Gastroesophageal sphincter (tissue), 4 donors: ENCODE measurements around the gene SPAG17. TPM values are rescaled to one million over a fixed set of nuclear protein-coding genes. Genes with fewer than 3 reads are reported as not detected.

Experiments
- ATAC-seq: fragments of 150-250 bp; one replicate; pipeline ENCODE4 v1.9.1; 2016; ENCODE audit warnings: mild to moderate bottlenecking, moderate library complexity
- H3K27ac ChIP-seq, 4 donors: fragments of 200-600 bp; sonication (generic) in 3 of 4; 1 replicate in 3 of 4; 2 replicates in 1 of 4; pipeline ENCODE4 v1.5.1; 2016 to 2019
- H3K27me3 ChIP-seq: fragments of 200-600 bp; sonication (generic); one replicate; pipeline ENCODE4 v1.5.1; 2019
- H3K36me3 ChIP-seq, 2 donors: fragments of 200-600 bp; sonication (generic); one replicate each; pipeline ENCODE4 v1.5.1; 2019; ENCODE audit warnings: control low read depth in 1 of 2
- H3K4me1 ChIP-seq, 3 donors: fragments of 200-600 bp; sonication (generic); 1 replicate in 2 of 3; 2 replicates in 1 of 3; pipeline ENCODE4 v1.5.1; 2016 to 2019; ENCODE audit warnings: control low read depth in 2 of 3
- H3K4me3 ChIP-seq, 2 donors: fragments of 200-600 bp; sonication (generic); one replicate each; pipeline ENCODE4 v1.5.1; 2019; ENCODE audit warnings: mild to moderate bottlenecking in 1 of 2, moderate library complexity in 1 of 2
- H3K9me3 ChIP-seq, 3 donors: fragments of 200-600 bp; sonication (generic); one replicate each; pipeline ENCODE4 v1.5.1; 2017 to 2019; ENCODE audit warnings: control low read depth in 2 of 3
- CTCF ChIP-seq, 4 experiments: fragments of 200-600 bp in 2 of 4; fragments of 450-650 bp in 2 of 4; sonication (generic) in 1 of 4; IDR thresholded peaks; one replicate each; pipeline ENCODE4 v1.5.1; 2017 to 2019; ENCODE audit warnings: antibody characterized with exemption in 4 of 4, mild to moderate bottlenecking in 2 of 4, moderate library complexity in 2 of 4
- EP300 ChIP-seq: sonication (generic); formaldehyde crosslinking; IDR thresholded peaks from one replicate; pipeline ENCODE4 v1.6.1; 2017; ENCODE audit warnings: antibody characterized with exemption, mild to moderate bottlenecking
- POLR2A ChIP-seq, 2 donors: fragments of 450-650 bp; IDR thresholded peaks; one replicate each; pipeline ENCODE4 v1.6.1; 2017; ENCODE audit warnings: antibody characterized with exemption in 2 of 2, mild to moderate bottlenecking in 2 of 2, moderate library complexity in 1 of 2
- POLR2AphosphoS5 ChIP-seq: sonication (generic); formaldehyde crosslinking; IDR thresholded peaks from one replicate; pipeline ENCODE4 v1.6.1; 2017; ENCODE audit warnings: antibody characterized with exemption
- WGBS, 2 donors: methylation state at CpG; one replicate each; pipeline ENCODE4 v1.1.5; 2018; ENCODE audit warnings: low coverage in 1 of 2; 5-methylcytosine and 5-hydroxymethylcytosine counted together
- total RNA-seq, 4 donors: library from RNA; depleted of rRNA; stranded (reverse); fragments of >200 nt; gene quantifications; one replicate each; pipeline ENCODE4 v1.1.0, GENCODE V29; 2016

SPAG17 gene
- total RNA-seq, 4 donors from 2014 or later, result 0.13 to 2.2 (median 0.42) TPM

GRCh38 chr1:117933769-117934168 is 251.3 kb downstream of the SPAG17 start:
- Histone ChIP-seq H3K27ac (no peak overlapping the region), H3K27me3 (no peaks in the 10 kb centered on the region), H3K4me1 (peaks cover 4 to 24% (median 8%) of the 10 kb centered on the region in 3 donors), H3K4me3 (no peak overlapping the region), H3K9me3 (no peaks in the 10 kb centered on the region), H3K36me3 (peaks cover 0 to 45% of the 10 kb centered on the region in 2 donors)
- TF ChIP-seq POLR2A (IDR thresholded peaks at IDR 0.05), result no peak
- no peak for TF ChIP-seq CTCF (IDR thresholded peaks at IDR 0.05)
- TF ChIP-seq POLR2AphosphoS5, result no peak
- no peak for TF ChIP-seq EP300
- no peak for ATAC-seq
- 92 to 93% methylated on average over 2 of the region's 2 CpGs for WGBS, 2 donors

- no peak for ATAC-seq
- TF ChIP-seq POLR2A (IDR thresholded peaks at IDR 0.05), result no peak
- TF ChIP-seq CTCF (IDR thresholded peaks at IDR 0.05), result no peak
- TF ChIP-seq EP300, result no peak
- TF ChIP-seq POLR2AphosphoS5, result no peak
- peaks cover 0 to 33% of the 10 kb centered on the region in 2 donors for H3K36me3 ChIP-seq
- H3K9me3 ChIP-seq, result no peaks in the 10 kb centered on the region
- no peak overlapping the region for H3K4me3 ChIP-seq
- H3K27ac ChIP-seq, result no peak overlapping the region
- WGBS, 2 donors, result 40 to 96% methylated on average over 1 to 4 of the region's 4 CpGs
- H3K27me3 ChIP-seq, result no peaks in the 10 kb centered on the region
- peaks cover 8 to 35% (median 17%) of the 10 kb centered on the region in 3 donors for H3K4me1 ChIP-seq
Measured at GRCh38 chr1:117932576-117932975, 252.5 kb downstream of the SPAG17 start.

GRCh38 chr1:117930484-117930883 is 254.5 kb downstream of the SPAG17 start:
- H3K27ac ChIP-seq, result no peak overlapping the region
- TF ChIP-seq CTCF (IDR thresholded peaks at IDR 0.05) (no peak), POLR2AphosphoS5 (no peak)
- WGBS, 2 donors, result 3 to 4% methylated on average over 6 of the region's 6 CpGs
- ATAC-seq, result no peak
- peaks cover 8 to 47% (median 17%) of the 10 kb centered on the region in 3 donors for H3K4me1 ChIP-seq
- H3K9me3 ChIP-seq, result no peaks in the 10 kb centered on the region
- peak overlapping the region; percentile 62 to 75 for H3K4me3 ChIP-seq
- peaks cover 0 to 19% of the 10 kb centered on the region in 2 donors for H3K36me3 ChIP-seq
- H3K27me3 ChIP-seq, result no peaks in the 10 kb centered on the region

GRCh38 chr1:117930173-117930447 is 254.9 kb downstream of the SPAG17 start:
- Histone ChIP-seq H3K9me3 (no peaks in the 10 kb centered on the region), H3K36me3 (peaks cover 0 to 17% of the 10 kb centered on the region in 2 donors), H3K4me1 (peaks cover 8 to 47% (median 17%) of the 10 kb centered on the region in 3 donors), H3K4me3 (peak overlapping the region; percentile 62 to 75), H3K27ac (peak overlapping the region in 2 of 4 donors; percentile 83 to 92), H3K27me3 (no peaks in the 10 kb centered on the region)
- 1% methylated on average over 11 to 12 of the region's 12 CpGs for WGBS, 2 donors
- ATAC-seq, result no peak
- TF ChIP-seq POLR2AphosphoS5, result no peak
- TF ChIP-seq CTCF (IDR thresholded peaks at IDR 0.05), result no peak
- no peak for TF ChIP-seq POLR2A (IDR thresholded peaks at IDR 0.05)
- no peak for TF ChIP-seq EP300

GRCh38 chr1:117929343-117930172 is 255.5 kb downstream of the SPAG17 start, which contains the start of the genes GDAP2 and WDR3:
Gene GDAP2, minus strand, starts transcription at chr1:117929621. Its CDS starts 9,264 bp downstream, at chr1:117920357.
Gene WDR3, plus strand, starts transcription at chr1:117929739. Its CDS starts 3,581 bp downstream, at chr1:117933320.
- TF ChIP-seq POLR2A (IDR thresholded peaks at IDR 0.05) (peak; percentile 44 to 49), EP300 (no peak), POLR2AphosphoS5 (peak; percentile 64)
- Histone ChIP-seq H3K27ac (peak within 1 kb of the TSS; percentile 62 to 92 (median 84)), H3K27me3 (no peaks in the 10 kb centered on the region), H3K4me1 (peaks cover 8 to 47% (median 17%) of the 10 kb centered on the region in 3 donors), H3K36me3 (peaks cover 0 to 11% of the 10 kb centered on the region in 2 donors), H3K9me3 (no peaks in the 10 kb centered on the region), H3K4me3 (peak within 1 kb of the TSS; percentile 62 to 75)
- ATAC-seq, result peak; percentile 99
- 0% methylated on average over 7 of the region's 64 CpGs; no CpG with 5 or more reads in 1 of the 2 donors for WGBS, 2 donors
